ENCODE data around the gene ZNF565. TPM values are rescaled to one million over a fixed set of nuclear protein-coding genes. Genes with fewer than 3 reads are reported as not detected.

The ZNF565 gene
- total and polyA plus RNA-seq, 2 of the 13 experiments (the other 11 are each of a cell fraction or from before 2014, with no cell fraction given): 1.8 to 5.2 TPM

- ChIA-PET POLR2A (interaction anchor here (0.6 kb wide), 1 partner anchor 28 kb away, joined by 3 read pairs; no protein-coding TSS in a partner anchor), CTCF (ENCODE audit: low intra/inter-chr PET ratio, low total read pairs) (no interaction called here)
- Histone ChIP-seq H3K36me3 (replicated peaks in 1 of 2; ENCODE audit: control insufficient read depth in 1 of 2, insufficient read depth in 2 of 2, low read length in 2 of 2) (peaks cover 27 to 51% of the 10 kb centered on the region in 2 experiments; a peak in 4 of 5 replicates), H3K27me3 (ENCODE audit: control insufficient read depth in 1 of 2, insufficient read depth in 2 of 2, low read length in 2 of 2) (no peaks in the 10 kb centered on the region), H3K4me3 (replicated peaks in 1 of 3; ENCODE audit: insufficient read depth in 1 of 3, low read depth in 2 of 3, low read length in 3 of 3) (no peak overlapping the region), H3K79me2 (ENCODE audit: insufficient read depth, low read length) (no peaks in the 10 kb centered on the region), H3K27ac (ENCODE audit: extremely low read length, insufficient read depth, low read length) (no peak overlapping the region), H2AFZ (ENCODE audit: low read length) (no peak overlapping the region), H3K4me2 (ENCODE audit: low read depth, low read length) (no peak overlapping the region), H4K20me1 (ENCODE audit: insufficient read depth, low read length) (no peaks in the 10 kb centered on the region), H3K9me3 (ENCODE audit: low read length) (no peaks in the 10 kb centered on the region), H3K4me1 (ENCODE audit: insufficient read depth, low read length) (no peaks in the 10 kb centered on the region), H3K9ac (ENCODE audit: insufficient read depth, low read depth, low read length) (no peak overlapping the region)
- 95% methylated on average over 12 of the region's 13 CpGs for WGBS (ENCODE audit: low lambda C conversion rate)
- DNase-seq (ENCODE audit: low spot score) (no peak), ATAC-seq (peak; percentile 17; the same call in 1 of the 3 replicates), FAIRE-seq (no peak)
- TSS peak; percentile 49 for BruUV-seq (replicated peaks)
- intact Hi-C loops (cut with micrococcal nuclease; ENCODE audit: unreplicated experiment) (no loop called here), in situ Hi-C loops (cut with HindIII; ENCODE audit: extremely low pct_ligation_motif_present, low pct_unique_long_range_greater_than_20kb) (no loop called here)
- TF ChIP-seq ZNF674 (CRISPR knock-in tag; IDR thresholded peaks at IDR 0.05; ENCODE audit: low read depth) (no peak), TAF1 (CRISPR knock-in tag; IDR thresholded peaks at IDR 0.05) (no peak), REST (IDR thresholded peaks at IDR 0.05; ENCODE audit: borderline replicate concordance in 1 of 2, low read depth in 1 of 2, low read length in 2 of 2) (no peak), NCOA1 (CRISPR knock-in tag; IDR thresholded peaks at IDR 0.05) (no peak)
Measured at GRCh38 chr19:36149673-36150406, 64.6 kb downstream of the ZNF565 start.

Measured in HepG2 (cell line).